ENCODE results near the gene DLG4.
A peak's percentile ranks its signal among the peaks of the same experiment; 100 is the strongest.

The DLG4 gene

GRCh38 chr17:7241090-7241733 lies 21.6 kb upstream of the DLG4 start:
- H3K4me1 Mint-ChIP-seq (ENCODE audit: low read depth), result peaks cover 49% of the 10 kb centered on the region
- peak overlapping the region; percentile 98 for H3K4me3 Mint-ChIP-seq
- peaks cover 78% of the 10 kb centered on the region for H3K36me3 Mint-ChIP-seq (ENCODE audit: low read depth)
- no peak for DNase-seq
- no peaks in the 10 kb centered on the region for H3K9me3 Mint-ChIP-seq
- no peaks in the 10 kb centered on the region for H3K27me3 Mint-ChIP-seq
- peak overlapping the region; percentile 99 for H3K27ac Mint-ChIP-seq

DNA sequence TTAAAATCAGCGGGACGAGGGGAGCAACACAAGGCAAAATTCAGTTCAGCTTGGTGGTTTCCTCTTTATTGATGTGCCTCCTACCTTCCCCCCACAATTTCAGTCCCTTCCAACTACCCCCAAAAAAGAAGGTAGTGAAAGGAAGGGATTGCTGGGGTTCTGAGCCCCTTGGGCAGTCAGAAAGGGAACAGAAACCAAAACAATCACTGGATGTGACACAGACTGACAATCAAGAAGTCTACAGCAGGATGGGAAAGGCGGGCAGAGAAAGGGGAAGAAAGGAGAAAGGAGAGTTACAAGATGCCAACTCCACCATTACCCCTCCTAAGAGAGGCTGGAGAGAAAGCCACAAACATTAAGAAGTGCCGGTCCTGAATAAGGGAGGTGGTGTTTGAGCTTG lies 20.7 kb upstream of the DLG4 start:
- no peak for DNase-seq
- no peaks in the 10 kb centered on the region for H3K9me3 Mint-ChIP-seq
- peak overlapping the region; percentile 98 for H3K4me3 Mint-ChIP-seq
- H3K36me3 Mint-ChIP-seq (ENCODE audit: low read depth), result peaks cover 78% of the 10 kb centered on the region
- peak overlapping the region; percentile 99 for H3K27ac Mint-ChIP-seq
- no peaks in the 10 kb centered on the region for H3K27me3 Mint-ChIP-seq
- peaks cover 58% of the 10 kb centered on the region for H3K4me1 Mint-ChIP-seq (ENCODE audit: low read depth)

- H3K27me3 Mint-ChIP-seq, result no peaks in the 10 kb centered on the region
- DNase-seq, result peak; percentile 97
- H3K27ac Mint-ChIP-seq, result peak within 1 kb of the TSS; percentile 99
- H3K4me1 Mint-ChIP-seq (ENCODE audit: low read depth), result peaks cover 68% of the 10 kb centered on the region
- H3K36me3 Mint-ChIP-seq (ENCODE audit: low read depth), result peaks cover 81% of the 10 kb centered on the region
- peak within 1 kb of the TSS; percentile 98 for H3K4me3 Mint-ChIP-seq
- H3K9me3 Mint-ChIP-seq, result no peaks in the 10 kb centered on the region
Observed at GRCh38 chr17:7239091-7240027, 19.7 kb upstream of the DLG4 start, which contains the start of gene PHF23. PHF23 (minus strand) TSS chr17:7239457; CDS start chr17:7239279, 178 bp downstream.

DNA sequence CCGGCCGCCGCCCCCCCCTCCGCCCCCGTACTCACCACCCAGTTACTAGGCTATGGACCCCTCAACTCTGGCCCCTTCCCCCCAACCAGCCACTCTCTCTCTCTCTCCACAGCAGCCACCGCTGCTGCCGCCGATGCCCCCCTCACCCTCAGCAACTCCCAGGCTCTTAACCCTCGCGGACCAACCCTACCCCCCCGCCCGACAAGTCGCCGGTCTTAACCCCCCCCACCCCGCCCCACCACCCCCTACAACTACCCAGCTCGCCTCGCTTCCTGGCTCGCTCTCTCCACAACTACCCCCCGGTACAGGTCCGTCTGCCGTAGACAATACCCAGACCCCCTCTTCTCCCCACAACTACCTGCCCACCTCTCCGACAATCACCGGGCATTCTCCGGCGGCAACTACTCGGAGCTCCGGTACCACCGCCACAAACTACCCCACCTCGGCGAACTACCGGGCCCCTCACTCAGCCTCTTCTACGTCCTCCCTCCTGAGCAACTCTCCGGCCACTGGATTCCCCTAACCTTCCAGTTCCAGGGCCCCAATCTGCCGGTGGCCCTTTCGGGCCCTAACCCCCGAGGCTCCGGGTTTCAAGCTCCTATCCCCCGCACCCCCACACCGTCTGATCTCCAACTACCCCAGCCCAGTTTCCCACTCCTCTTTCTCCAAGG lies 18.9 kb upstream of the DLG4 start:
- H3K36me3 Mint-ChIP-seq (ENCODE audit: low read depth), result peaks cover 81% of the 10 kb centered on the region
- peak overlapping the region; percentile 98 for H3K4me3 Mint-ChIP-seq
- peak overlapping the region; percentile 99 for H3K27ac Mint-ChIP-seq
- peak; percentile 66 for DNase-seq
- H3K27me3 Mint-ChIP-seq, result no peaks in the 10 kb centered on the region
- H3K9me3 Mint-ChIP-seq, result no peaks in the 10 kb centered on the region
- peaks cover 68% of the 10 kb centered on the region for H3K4me1 Mint-ChIP-seq (ENCODE audit: low read depth)

DNA sequence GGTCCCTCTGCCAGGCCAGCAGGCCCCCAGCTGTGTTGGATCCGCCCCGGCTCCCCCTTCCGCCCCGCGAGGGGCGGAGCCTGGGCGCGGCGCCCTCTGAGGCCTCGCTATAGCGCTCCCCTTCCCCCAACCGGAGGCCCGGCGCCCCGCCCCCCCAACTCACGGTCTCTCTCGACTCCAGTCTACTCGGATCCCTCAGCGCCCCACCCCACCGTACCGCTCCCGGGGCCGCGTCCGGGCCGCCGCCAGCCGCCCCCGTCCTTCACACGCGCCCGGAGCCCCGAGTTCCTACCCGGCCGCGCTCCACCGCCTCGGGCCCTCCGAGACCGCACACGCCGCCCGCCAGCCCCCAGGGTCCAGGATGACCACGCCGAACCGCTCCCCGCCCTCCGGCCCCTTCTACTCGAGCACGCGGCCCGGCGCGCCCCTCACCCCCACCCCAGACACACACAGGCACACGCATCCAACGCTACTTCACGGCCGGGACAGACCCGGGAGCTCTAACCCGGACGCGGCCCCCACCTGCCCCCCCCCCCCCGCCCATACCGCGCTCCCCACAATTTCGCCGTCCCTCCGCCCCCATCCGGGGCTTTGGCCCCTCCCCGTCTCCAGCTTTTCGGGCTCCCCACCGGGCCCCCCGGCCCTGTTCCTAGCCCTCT lies 18.3 kb upstream of the DLG4 start:
- peaks cover 82% of the 10 kb centered on the region for H3K36me3 Mint-ChIP-seq (ENCODE audit: low read depth)
- H3K27ac Mint-ChIP-seq, result peak overlapping the region; percentile 87
- peaks cover 66% of the 10 kb centered on the region for H3K4me1 Mint-ChIP-seq (ENCODE audit: low read depth)
- peak; percentile 90 for DNase-seq
- H3K27me3 Mint-ChIP-seq, result no peaks in the 10 kb centered on the region
- H3K4me3 Mint-ChIP-seq, result peak overlapping the region; percentile 98
- H3K9me3 Mint-ChIP-seq, result no peaks in the 10 kb centered on the region

DNA sequence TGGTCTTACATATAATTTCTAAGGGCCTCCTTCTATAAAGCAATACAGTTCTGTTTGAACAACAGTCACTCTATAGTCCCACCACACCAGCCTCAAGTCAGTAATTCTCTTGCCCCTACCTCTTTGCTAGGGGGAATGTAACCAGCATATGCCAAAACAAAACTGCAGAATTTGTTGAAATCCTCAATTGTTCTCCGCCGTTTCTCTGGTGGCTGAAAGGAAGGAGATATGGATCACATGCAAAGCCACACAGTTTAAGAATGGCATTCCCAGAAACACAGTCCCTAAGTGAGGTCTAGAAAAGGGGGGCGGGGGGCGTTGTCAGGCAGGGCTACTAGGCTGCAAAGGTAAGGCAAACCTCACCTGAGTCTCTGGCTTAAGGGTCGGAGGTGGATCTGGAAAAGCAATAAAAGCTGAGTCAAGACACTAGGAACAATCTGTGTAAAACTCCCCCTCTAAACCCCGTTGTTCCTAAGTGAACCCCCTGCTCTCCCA lies 17.7 kb upstream of the DLG4 start:
- Mint-ChIP-seq H3K4me1 (ENCODE audit: low read depth) (peaks cover 65% of the 10 kb centered on the region), H3K36me3 (ENCODE audit: low read depth) (peaks cover 80% of the 10 kb centered on the region), H3K4me3 (peak overlapping the region; percentile 98), H3K27ac (peak overlapping the region; percentile 87), H3K27me3 (no peaks in the 10 kb centered on the region), H3K9me3 (no peaks in the 10 kb centered on the region)
- no peak for DNase-seq

- Mint-ChIP-seq H3K4me1 (ENCODE audit: low read depth) (peaks cover 67% of the 10 kb centered on the region), H3K4me3 (peak overlapping the region; percentile 98), H3K9me3 (no peaks in the 10 kb centered on the region), H3K36me3 (ENCODE audit: low read depth) (peaks cover 80% of the 10 kb centered on the region), H3K27ac (peak overlapping the region; percentile 87), H3K27me3 (no peaks in the 10 kb centered on the region)
- DNase-seq, result no peak
Observed at GRCh38 chr17:7236808-7237207, 17.2 kb upstream of the DLG4 start.

GRCh38 chr17:7235693-7236665 lies 16.3 kb upstream of the DLG4 start:
- H3K9me3 Mint-ChIP-seq, result no peaks in the 10 kb centered on the region
- H3K27me3 Mint-ChIP-seq, result no peaks in the 10 kb centered on the region
- DNase-seq, result no peak
- H3K27ac Mint-ChIP-seq, result peak overlapping the region; percentile 96
- H3K36me3 Mint-ChIP-seq (ENCODE audit: low read depth), result peaks cover 77% of the 10 kb centered on the region
- H3K4me3 Mint-ChIP-seq, result peak overlapping the region; percentile 96
- H3K4me1 Mint-ChIP-seq (ENCODE audit: low read depth), result peaks cover 63% of the 10 kb centered on the region

DNA sequence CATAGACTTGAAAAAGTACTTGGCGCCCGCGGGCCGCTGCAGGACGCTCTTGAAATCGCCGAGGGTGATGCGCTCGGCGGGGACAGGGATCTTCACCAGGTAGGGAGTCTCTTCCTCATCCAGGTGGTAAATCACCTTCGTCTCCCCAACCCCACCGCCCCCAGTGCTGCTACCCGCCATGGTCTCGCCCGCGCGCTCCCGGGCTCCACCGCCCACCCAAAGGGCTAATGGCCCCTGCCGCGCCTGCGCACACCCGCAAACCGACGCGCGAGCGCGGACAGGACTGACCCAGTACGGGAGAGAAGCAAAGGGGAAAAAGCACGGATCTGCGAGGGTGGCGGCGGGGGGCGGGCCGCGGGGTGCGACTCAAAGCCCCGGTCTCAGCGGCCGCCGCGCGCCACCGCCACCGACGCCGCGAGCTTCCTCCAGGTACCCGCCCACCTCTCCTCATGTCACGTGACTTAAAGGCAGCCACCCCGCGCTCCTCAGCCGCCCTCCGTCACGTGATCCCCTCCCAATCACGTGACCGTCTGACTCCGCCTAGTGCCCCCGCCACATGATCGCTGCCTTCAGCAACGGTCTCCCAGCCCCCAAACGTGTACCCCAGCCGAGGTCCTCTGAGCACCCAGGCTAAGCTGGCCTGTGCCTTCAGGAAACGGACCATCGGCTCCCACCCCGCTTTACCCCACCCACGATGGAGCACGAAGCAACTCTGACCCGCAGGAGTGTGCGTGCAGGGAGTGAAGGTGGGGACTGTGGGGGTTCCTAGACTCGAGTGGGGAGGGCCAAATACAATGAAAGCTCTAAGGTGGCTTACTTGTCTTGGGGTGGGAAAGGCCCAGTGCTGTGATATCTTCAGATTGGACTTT lies 14.7 kb upstream of the DLG4 start, which contains the start of gene DVL2:
DVL2 (minus strand) TSS at position 435 of the 869 bp plus-strand sequence; CDS start at position 180, 255 bp downstream.
- Mint-ChIP-seq H3K4me3 (peak within 1 kb of the TSS; percentile 96), H3K9me3 (no peaks in the 10 kb centered on the region), H3K27ac (peak within 1 kb of the TSS; percentile 96), H3K4me1 (ENCODE audit: low read depth) (peaks cover 56% of the 10 kb centered on the region), H3K27me3 (no peaks in the 10 kb centered on the region), H3K36me3 (ENCODE audit: low read depth) (peaks cover 80% of the 10 kb centered on the region)
- DNase-seq, result peak; percentile 95

GRCh38 chr17:7233701-7234082 lies 14.1 kb upstream of the DLG4 start:
- H3K36me3 Mint-ChIP-seq (ENCODE audit: low read depth), result peaks cover 82% of the 10 kb centered on the region
- no peaks in the 10 kb centered on the region for H3K27me3 Mint-ChIP-seq
- H3K4me1 Mint-ChIP-seq (ENCODE audit: low read depth), result peaks cover 60% of the 10 kb centered on the region
- H3K27ac Mint-ChIP-seq, result peak overlapping the region; percentile 96
- no peaks in the 10 kb centered on the region for H3K9me3 Mint-ChIP-seq
- DNase-seq, result no peak
- peak overlapping the region; percentile 96 for H3K4me3 Mint-ChIP-seq

DNA sequence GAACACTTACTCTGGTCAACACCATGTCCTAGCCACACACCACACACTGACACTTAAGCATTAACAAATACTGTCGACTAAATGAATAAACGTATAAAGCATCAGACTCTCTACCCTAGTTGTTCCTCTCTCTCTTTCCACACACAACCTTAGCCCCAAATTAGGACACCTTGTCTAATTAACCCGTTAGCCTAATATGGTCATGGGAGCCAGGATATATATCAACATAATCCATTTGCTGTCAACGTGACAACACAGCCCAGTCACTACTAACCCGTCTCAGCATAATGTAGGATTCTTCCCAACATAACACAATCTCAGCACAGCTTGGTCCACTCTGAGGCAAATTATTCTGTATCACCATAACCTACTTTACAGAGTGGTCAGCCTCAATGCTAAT lies 12.5 kb upstream of the DLG4 start:
- Mint-ChIP-seq H3K9me3 (no peaks in the 10 kb centered on the region), H3K27ac (peak overlapping the region; percentile 13), H3K27me3 (no peaks in the 10 kb centered on the region), H3K4me3 (peak overlapping the region; percentile 96), H3K4me1 (ENCODE audit: low read depth) (peaks cover 65% of the 10 kb centered on the region), H3K36me3 (ENCODE audit: low read depth) (peaks cover 92% of the 10 kb centered on the region)
- DNase-seq, result no peak

DNA sequence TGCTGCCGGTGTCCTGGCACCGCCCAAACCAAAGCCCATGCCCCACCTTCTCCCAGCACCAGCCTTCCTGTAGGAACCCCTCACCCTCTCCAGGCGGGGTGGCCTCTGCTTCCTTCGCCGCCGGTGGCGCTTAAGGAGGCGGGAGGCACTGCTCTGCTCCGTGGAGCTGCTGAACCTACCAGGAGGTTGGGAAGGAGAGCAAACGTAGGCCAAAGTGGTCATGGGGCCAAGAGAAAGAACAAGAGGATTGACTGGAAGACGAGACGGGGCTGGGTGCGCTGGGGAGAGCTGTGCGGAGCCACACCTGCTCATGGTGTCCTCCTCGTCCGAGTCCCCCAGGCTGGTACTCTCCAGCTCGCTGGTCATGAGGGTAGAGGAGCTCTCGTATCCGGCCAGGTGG lies 9.9 kb upstream of the DLG4 start:
- DNase-seq, result no peak
- no peak overlapping the region for H3K4me3 Mint-ChIP-seq
- H3K27me3 Mint-ChIP-seq, result no peaks in the 10 kb centered on the region
- peaks cover 90% of the 10 kb centered on the region for H3K36me3 Mint-ChIP-seq (ENCODE audit: low read depth)
- H3K4me1 Mint-ChIP-seq (ENCODE audit: low read depth), result peaks cover 39% of the 10 kb centered on the region
- H3K27ac Mint-ChIP-seq, result peak overlapping the region; percentile 52
- no peaks in the 10 kb centered on the region for H3K9me3 Mint-ChIP-seq
